GM03348 (cell line): Measurements from ENCODE around the gene GFOD2.
"Not testable (repeated sequence)": the region's sequence is repeated elsewhere in the genome, so short reads cannot be mapped to it uniquely, and the experiment has no call there.

Source experiments
- DNase-seq: peaks from one replicate; pipeline ENCODE4 v3.0.0; 2012; ENCODE audit warnings: low spot score

Gene GFOD2

GRCh38 chr16:67719048-67719777 is at the start of gene GFOD2:
Gene GFOD2 (minus strand): TSS chr16:67719316. CDS start chr16:67685715, 33,601 bp downstream.
- DNase-seq = peak; percentile 100

- DNase-seq = no peak
Observed at GRCh38 chr16:67767953-67768352, 48.8 kb upstream of the GFOD2 start.

- no peak for DNase-seq
Observed at GRCh38 chr16:67766291-67766690, 47.2 kb upstream of the GFOD2 start.

- no peak for DNase-seq
Observed at GRCh38 chr16:67764158-67764667, 45.1 kb upstream of the GFOD2 start.

- no peak for DNase-seq
Observed at GRCh38 chr16:67763066-67763465, 44.0 kb upstream of the GFOD2 start.

- no peak for DNase-seq
Observed at GRCh38 chr16:67762385-67762784, 43.3 kb upstream of the GFOD2 start.

GRCh38 chr16:67761924-67762323 is 42.8 kb upstream of the GFOD2 start:
- no peak for DNase-seq

GRCh38 chr16:67760956-67761230 is 41.8 kb upstream of the GFOD2 start:
- DNase-seq = no peak

GRCh38 chr16:67760206-67760955 is 41.3 kb upstream of the GFOD2 start:
- no peak for DNase-seq

GRCh38 chr16:67758966-67759365 is 39.9 kb upstream of the GFOD2 start:
- no peak for DNase-seq

- no peak for DNase-seq
Observed at GRCh38 chr16:67758006-67758405, 38.9 kb upstream of the GFOD2 start.

GRCh38 chr16:67752641-67753040 is 33.5 kb upstream of the GFOD2 start:
- no peak for DNase-seq

- DNase-seq = not testable (repeated sequence)
Observed at GRCh38 chr16:67751331-67751730, 32.2 kb upstream of the GFOD2 start.

- no peak for DNase-seq
Observed at GRCh38 chr16:67750466-67750865, 31.4 kb upstream of the GFOD2 start.

- no peak for DNase-seq
Observed at GRCh38 chr16:67749436-67750078, 30.4 kb upstream of the GFOD2 start.

- no peak for DNase-seq
Observed at GRCh38 chr16:67748834-67749233, 29.7 kb upstream of the GFOD2 start.

- no peak for DNase-seq
Observed at GRCh38 chr16:67746846-67747245, 27.7 kb upstream of the GFOD2 start.

- DNase-seq = no peak
Observed at GRCh38 chr16:67741118-67741517, 22.0 kb upstream of the GFOD2 start.

- DNase-seq = no peak
Observed at GRCh38 chr16:67740391-67740790, 21.3 kb upstream of the GFOD2 start.

- DNase-seq = no peak
Observed at GRCh38 chr16:67736858-67737257, 17.7 kb upstream of the GFOD2 start.

- no peak for DNase-seq
Observed at GRCh38 chr16:67734731-67735201, 15.7 kb upstream of the GFOD2 start.

GRCh38 chr16:67733734-67734470 is 14.8 kb upstream of the GFOD2 start:
- no peak for DNase-seq
